ENCODE measurements around the gene AP2B1.

The AP2B1 gene

DNA sequence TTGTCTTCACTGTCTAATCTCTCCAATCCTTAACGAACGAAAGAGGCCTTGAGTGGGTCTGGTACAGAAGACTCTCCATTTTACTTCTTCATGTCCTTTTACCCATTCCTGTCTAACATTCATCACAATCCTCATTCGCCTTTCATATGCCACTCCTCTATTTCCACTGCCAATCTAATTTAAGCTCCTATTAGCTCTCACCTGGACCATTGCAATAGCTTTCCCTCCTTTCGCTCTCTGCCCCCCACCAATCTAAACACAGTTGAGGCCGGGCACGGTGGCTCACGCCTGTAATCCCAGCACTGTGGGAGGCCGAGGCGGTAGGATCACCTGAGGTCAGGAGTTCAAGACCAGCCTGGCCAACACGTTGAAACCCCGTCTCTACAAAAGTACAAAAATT lies 20.2 kb upstream of the AP2B1 start:
- TF ChIP-seq FOXM1 (IDR thresholded peaks at IDR 0.05; ENCODE audit: borderline replicate concordance, low read depth) (no peak), TCF12 (IDR thresholded peaks at IDR 0.05; ENCODE audit: low read depth) (no peak), YY1 (IDR thresholded peaks at IDR 0.05; ENCODE audit: low read depth) (no peak), NFIC (IDR thresholded peaks at IDR 0.05) (no peak), CEBPB (IDR thresholded peaks at IDR 0.05) (no peak), TEAD4 (IDR thresholded peaks at IDR 0.05) (no peak), TAF1 (IDR thresholded peaks at IDR 0.05; ENCODE audit: low read depth) (no peak), EGR1 (IDR thresholded peaks at IDR 0.05) (no peak), CREB1 (IDR thresholded peaks at IDR 0.05; ENCODE audit: low read depth) (no peak), EP300 (IDR thresholded peaks at IDR 0.05; ENCODE audit: borderline replicate concordance) (no peak), RAD21 (IDR thresholded peaks at IDR 0.05; ENCODE audit: low read depth) (no peak)
- TF ChIP-seq, protein P1, sequence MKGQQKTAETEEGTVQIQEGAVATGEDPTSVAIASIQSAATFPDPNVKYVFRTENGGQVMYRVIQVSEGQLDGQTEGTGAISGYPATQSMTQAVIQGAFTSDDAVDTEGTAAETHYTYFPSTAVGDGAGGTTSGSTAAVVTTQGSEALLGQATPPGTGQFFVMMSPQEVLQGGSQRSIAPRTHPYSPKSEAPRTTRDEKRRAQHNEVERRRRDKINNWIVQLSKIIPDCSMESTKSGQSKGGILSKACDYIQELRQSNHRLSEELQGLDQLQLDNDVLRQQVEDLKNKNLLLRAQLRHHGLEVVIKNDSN (IDR thresholded peaks at IDR 0.05) = no peak
- TF ChIP-seq, protein P2, sequence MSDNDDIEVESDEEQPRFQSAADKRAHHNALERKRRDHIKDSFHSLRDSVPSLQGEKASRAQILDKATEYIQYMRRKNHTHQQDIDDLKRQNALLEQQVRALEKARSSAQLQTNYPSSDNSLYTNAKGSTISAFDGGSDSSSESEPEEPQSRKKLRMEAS (IDR thresholded peaks at IDR 0.05) = no peak
- TF ChIP-seq, protein P3, sequence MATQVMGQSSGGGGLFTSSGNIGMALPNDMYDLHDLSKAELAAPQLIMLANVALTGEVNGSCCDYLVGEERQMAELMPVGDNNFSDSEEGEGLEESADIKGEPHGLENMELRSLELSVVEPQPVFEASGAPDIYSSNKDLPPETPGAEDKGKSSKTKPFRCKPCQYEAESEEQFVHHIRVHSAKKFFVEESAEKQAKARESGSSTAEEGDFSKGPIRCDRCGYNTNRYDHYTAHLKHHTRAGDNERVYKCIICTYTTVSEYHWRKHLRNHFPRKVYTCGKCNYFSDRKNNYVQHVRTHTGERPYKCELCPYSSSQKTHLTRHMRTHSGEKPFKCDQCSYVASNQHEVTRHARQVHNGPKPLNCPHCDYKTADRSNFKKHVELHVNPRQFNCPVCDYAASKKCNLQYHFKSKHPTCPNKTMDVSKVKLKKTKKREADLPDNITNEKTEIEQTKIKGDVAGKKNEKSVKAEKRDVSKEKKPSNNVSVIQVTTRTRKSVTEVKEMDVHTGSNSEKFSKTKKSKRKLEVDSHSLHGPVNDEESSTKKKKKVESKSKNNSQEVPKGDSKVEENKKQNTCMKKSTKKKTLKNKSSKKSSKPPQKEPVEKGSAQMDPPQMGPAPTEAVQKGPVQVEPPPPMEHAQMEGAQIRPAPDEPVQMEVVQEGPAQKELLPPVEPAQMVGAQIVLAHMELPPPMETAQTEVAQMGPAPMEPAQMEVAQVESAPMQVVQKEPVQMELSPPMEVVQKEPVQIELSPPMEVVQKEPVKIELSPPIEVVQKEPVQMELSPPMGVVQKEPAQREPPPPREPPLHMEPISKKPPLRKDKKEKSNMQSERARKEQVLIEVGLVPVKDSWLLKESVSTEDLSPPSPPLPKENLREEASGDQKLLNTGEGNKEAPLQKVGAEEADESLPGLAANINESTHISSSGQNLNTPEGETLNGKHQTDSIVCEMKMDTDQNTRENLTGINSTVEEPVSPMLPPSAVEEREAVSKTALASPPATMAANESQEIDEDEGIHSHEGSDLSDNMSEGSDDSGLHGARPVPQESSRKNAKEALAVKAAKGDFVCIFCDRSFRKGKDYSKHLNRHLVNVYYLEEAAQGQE (IDR thresholded peaks at IDR 0.05; ENCODE audit: low read depth) = no peak

DNA sequence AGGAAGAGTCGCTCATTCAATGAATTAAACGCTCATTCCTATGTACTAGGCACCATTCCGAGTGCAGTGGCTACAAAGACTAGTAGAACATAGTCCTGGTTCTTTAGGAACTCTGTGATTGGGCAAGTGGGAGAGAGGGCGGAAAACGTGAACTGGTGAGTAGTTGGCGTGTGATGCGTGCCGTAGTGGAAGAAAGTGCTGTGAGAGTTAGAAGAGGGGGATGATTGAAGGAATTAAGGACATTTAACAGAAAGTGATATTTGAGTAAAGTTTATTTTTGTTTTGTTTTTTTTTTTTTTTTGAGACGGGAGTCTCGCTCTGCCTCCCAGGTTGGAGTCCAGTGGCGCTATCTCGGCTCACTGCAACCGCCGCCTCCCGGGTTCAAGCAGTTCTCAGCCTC lies 18.6 kb upstream of the AP2B1 start:
- TF ChIP-seq RAD21 (IDR thresholded peaks at IDR 0.05; ENCODE audit: low read depth) (no peak), TAF1 (IDR thresholded peaks at IDR 0.05; ENCODE audit: low read depth) (no peak), TEAD4 (IDR thresholded peaks at IDR 0.05) (no peak), CREB1 (IDR thresholded peaks at IDR 0.05; ENCODE audit: low read depth) (no peak), TCF12 (IDR thresholded peaks at IDR 0.05; ENCODE audit: low read depth) (no peak), EGR1 (IDR thresholded peaks at IDR 0.05) (no peak), CEBPB (IDR thresholded peaks at IDR 0.05) (no peak), YY1 (IDR thresholded peaks at IDR 0.05; ENCODE audit: low read depth) (no peak), NFIC (IDR thresholded peaks at IDR 0.05) (no peak), EP300 (IDR thresholded peaks at IDR 0.05; ENCODE audit: borderline replicate concordance) (no peak)
- TF ChIP-seq, protein P3 (IDR thresholded peaks at IDR 0.05; ENCODE audit: low read depth) = no peak
- TF ChIP-seq, protein P1 (IDR thresholded peaks at IDR 0.05) = no peak

DNA sequence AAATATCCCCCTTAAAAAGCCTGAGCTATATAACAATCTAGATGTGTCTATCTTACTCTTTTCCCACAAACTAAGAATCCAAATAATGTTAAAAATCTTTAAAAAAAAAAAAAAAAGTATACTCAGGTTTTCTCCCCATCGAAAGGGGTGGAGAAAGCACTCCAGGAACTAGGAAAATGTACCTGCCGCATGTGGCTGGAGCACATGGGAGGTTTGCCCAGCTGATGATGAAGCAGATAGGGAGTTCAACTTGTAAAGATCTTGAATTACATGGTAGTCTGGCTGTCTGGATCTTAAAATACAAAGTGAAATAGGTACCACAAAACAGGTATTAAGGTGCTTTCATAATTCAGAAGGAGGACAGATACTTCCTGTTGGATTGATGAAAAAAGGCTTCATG lies 17.7 kb upstream of the AP2B1 start:
- TF ChIP-seq YY1 (IDR thresholded peaks at IDR 0.05; ENCODE audit: low read depth) = no peak
- TF ChIP-seq, protein P1 (IDR thresholded peaks at IDR 0.05) = no peak
- TF ChIP-seq, protein P2 (IDR thresholded peaks at IDR 0.05) = no peak
- no peak for TF ChIP-seq CEBPB (IDR thresholded peaks at IDR 0.05)
- no peak for TF ChIP-seq EP300 (IDR thresholded peaks at IDR 0.05; ENCODE audit: borderline replicate concordance)
- no peak for TF ChIP-seq EGR1 (IDR thresholded peaks at IDR 0.05)
- TF ChIP-seq ZBTB7A (IDR thresholded peaks at IDR 0.05; ENCODE audit: low read depth) = no peak
- no peak for TF ChIP-seq TCF12 (IDR thresholded peaks at IDR 0.05; ENCODE audit: low read depth)
- TF ChIP-seq NFIC (IDR thresholded peaks at IDR 0.05) = no peak

DNA sequence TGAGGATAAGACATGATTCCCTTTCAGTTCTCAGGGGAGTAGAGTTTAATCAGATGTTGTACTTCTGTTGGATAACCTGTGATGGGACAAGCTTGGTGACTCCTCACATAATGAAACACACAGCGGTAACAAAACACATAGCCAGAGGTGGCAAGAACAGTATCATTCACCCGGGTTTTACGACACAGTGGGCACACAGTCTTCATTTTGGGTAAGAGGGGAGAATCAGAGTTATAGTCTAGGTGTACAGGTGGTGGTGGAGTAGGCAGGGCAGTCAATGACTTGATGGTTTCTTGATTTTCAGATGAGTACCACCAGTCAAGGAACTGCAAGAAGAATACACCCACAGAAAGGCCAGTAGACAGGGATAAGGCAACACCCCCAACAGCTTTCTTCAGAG lies 11.4 kb upstream of the AP2B1 start:
- TF ChIP-seq, protein P1 (IDR thresholded peaks at IDR 0.05) = no peak

DNA sequence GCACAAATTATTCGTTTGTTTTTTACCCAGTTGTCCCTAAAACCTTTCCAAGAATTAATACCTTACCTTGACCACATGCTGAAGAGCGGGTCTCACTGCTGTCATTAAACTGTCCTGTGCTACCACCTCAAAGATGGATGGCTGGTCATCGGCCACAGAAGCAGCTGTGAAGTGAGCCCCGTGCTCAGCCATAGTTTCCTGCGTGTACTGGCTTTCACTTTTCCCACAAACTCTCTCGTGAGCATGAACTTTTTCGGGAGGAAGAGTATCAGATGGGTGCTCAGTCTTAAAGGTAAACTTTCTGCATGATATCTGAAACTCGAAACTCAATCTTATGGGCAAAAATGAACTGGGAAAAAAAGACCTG lies 9.3 kb upstream of the AP2B1 start:
- TF ChIP-seq TCF12 (IDR thresholded peaks at IDR 0.05; ENCODE audit: low read depth) (no peak), CREB1 (IDR thresholded peaks at IDR 0.05; ENCODE audit: low read depth) (no peak), RAD21 (IDR thresholded peaks at IDR 0.05; ENCODE audit: low read depth) (no peak), TEAD4 (IDR thresholded peaks at IDR 0.05) (no peak), FOXM1 (IDR thresholded peaks at IDR 0.05; ENCODE audit: borderline replicate concordance, low read depth) (no peak), ZBTB7A (IDR thresholded peaks at IDR 0.05; ENCODE audit: low read depth) (no peak), TAF1 (IDR thresholded peaks at IDR 0.05; ENCODE audit: low read depth) (no peak), CEBPB (IDR thresholded peaks at IDR 0.05) (no peak), YY1 (IDR thresholded peaks at IDR 0.05; ENCODE audit: low read depth) (no peak), NFIC (IDR thresholded peaks at IDR 0.05) (no peak), EP300 (IDR thresholded peaks at IDR 0.05; ENCODE audit: borderline replicate concordance) (no peak), EGR1 (IDR thresholded peaks at IDR 0.05) (no peak)
- TF ChIP-seq, protein P3 (IDR thresholded peaks at IDR 0.05; ENCODE audit: low read depth) = no peak
- TF ChIP-seq, protein P1 (IDR thresholded peaks at IDR 0.05) = no peak
- TF ChIP-seq, protein P2 (IDR thresholded peaks at IDR 0.05) = no peak

All from Ishikawa (cell line).